CD4-positive, alpha-beta T cell treated with Interleukin-15 for 4 hours (primary cell): ENCODE measurements around the gene ZNF595.
"Not testable (repeated sequence)": the region's sequence is repeated elsewhere in the genome, so short reads cannot be mapped to it uniquely, and the experiment has no call there.

Source experiments
- DNase-seq: peaks from one replicate; pipeline ENCODE4 v3.0.0-alpha.2; 2020; ENCODE audit warnings: low spot score

ZNF595 gene

DNA sequence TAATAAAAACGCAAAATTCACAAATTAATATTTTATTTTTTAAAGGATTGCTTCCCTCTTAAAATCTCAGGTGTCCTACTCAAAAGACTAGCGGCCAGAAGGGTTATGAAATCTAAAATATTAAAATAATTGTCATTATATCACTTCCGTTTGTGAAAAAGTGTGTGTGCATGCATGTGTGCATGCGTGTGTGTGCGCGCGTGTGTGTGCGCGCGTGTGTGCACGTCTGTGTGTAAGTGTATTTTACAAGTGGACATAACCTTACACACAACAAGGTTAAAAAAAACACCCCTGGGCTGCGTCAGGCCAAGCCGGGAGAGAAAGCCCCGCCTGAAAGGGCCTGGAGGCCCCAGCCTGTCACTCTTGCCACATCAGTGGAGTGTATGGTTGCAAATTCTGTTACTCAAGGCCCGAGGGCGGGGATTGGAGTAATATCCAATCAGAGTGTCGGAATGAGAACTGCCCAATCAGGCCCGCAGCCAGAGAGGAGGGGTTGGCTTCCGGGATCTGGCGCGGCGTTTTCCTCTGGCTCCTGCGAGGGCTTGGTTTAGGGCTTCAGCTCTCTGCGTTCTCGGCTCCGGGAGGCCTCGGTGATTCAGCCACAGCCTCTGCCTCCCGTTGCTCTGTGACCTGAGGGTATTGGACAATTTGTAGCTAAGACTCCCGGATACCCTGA lies at the start of gene ZNF595:
Gene ZNF595 (plus strand): TSS at position 518 of the 676 bp plus-strand sequence. CDS start 168 bp downstream, outside the sequence.
- not testable (repeated sequence) for DNase-seq

GRCh38 chr4:9937-10870 lies 42.9 kb upstream of the ZNF595 start:
- not testable (repeated sequence) for DNase-seq

DNA sequence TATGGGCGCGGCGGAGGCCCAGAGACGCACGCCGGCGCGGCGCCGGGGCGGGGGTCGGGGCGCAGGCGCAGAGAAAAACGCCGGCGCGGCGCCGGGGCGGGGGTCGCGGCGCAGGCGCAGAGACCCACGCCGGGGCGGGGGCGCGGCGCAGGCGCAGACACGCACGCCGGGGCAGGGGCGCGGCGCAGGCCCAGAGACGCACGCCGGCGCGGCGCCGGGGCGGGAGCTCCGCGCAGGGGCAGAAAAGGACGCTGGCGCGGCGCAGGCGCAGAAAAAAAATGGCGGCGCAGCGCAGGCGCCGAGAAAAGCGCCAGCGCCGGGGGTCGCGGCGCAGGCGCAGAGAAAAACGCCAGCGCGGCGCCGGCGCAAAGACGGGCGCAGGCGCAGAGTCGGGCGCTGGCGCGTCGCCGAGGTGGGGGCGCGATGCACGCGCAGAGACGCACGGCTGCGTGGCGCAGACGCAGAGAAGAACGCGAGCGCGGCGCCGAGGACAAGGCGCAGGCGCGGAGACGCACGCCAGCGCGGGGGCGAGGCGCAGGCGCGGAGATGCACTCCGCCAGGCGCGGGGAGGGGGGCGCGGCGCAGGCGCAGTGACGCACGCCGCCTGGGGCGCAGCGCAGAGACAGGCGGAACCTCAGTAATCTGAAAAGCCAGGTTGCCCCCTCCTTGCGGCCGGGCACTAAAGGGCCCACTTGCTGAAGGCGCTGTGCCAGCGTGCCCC lies 41.9 kb upstream of the ZNF595 start:
- DNase-seq, result not testable (repeated sequence)

DNA sequence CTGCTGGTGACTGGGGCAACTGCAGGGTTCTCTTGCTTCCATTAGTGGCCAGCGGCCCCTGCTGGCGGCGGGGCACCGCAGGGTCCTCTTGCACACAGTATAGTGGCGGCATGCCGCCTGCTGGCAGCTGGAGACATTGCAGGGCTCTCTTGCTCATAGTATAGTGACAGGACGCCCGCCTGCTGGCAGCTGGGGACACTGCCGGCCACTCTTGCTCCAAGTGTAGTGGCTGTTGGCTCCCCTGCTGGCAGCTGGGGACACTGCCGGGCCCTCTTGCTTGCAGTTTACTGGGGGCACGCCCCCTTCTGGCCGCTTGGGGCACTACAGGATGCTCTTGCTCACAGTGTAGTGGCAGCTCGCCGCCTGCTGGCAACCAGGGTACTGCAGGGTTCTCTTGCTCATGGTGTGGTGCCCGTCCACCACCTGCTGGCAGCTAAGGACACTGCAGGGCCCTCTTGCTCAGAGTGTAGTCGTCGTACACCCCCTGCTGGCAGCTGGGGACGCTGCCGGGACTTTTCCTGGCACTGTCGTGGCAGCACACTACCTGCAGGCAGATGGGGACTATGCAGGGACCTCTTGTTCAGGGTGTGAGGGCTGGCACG lies 41.2 kb upstream of the ZNF595 start:
- not testable (repeated sequence) for DNase-seq

GRCh38 chr4:18128-18527 lies 35.0 kb upstream of the ZNF595 start:
- not testable (repeated sequence) for DNase-seq

DNA sequence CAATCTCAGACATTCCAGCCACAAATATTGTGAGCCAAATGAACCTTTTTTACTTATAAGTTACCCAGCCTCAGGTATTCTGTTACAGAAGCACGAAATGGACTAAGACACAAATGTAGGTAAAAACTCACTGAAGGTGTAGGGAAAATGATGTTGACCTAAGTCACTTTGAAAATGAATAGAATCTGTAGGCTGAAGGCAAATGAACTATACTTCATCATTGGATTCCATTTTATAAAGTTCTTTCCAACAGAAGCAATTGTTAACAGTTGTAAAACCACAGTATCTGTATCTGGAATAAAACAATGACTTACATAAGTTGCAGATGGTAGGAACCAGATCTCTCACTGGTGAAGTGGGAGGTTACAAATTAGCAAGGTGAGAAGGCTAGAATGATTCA lies 34.5 kb upstream of the ZNF595 start:
- not testable (repeated sequence) for DNase-seq

GRCh38 chr4:22882-23281 lies 30.2 kb upstream of the ZNF595 start:
- not testable (repeated sequence) for DNase-seq

DNA sequence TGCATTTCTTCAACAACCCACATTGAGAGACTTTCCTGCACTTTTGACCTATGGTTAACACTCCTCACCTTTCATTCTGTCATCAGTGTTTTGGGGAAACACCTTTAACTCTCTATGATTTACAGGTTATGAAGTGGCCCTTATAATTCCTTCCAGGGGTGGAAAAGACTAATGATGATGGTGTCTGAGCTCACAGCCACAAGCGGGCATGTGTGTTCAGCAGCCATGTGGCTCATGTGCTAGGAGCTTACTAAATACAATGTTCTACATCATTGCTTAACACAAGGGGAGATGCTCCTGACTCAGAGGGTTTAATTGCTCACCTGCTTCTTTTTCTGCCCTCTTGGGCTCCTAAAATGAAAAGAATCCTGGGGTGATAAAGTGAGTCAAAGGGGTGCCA lies 28.8 kb upstream of the ZNF595 start:
- DNase-seq, result not testable (repeated sequence)

- not testable (repeated sequence) for DNase-seq
Measured at GRCh38 chr4:27501-27900, 25.6 kb upstream of the ZNF595 start.

DNA sequence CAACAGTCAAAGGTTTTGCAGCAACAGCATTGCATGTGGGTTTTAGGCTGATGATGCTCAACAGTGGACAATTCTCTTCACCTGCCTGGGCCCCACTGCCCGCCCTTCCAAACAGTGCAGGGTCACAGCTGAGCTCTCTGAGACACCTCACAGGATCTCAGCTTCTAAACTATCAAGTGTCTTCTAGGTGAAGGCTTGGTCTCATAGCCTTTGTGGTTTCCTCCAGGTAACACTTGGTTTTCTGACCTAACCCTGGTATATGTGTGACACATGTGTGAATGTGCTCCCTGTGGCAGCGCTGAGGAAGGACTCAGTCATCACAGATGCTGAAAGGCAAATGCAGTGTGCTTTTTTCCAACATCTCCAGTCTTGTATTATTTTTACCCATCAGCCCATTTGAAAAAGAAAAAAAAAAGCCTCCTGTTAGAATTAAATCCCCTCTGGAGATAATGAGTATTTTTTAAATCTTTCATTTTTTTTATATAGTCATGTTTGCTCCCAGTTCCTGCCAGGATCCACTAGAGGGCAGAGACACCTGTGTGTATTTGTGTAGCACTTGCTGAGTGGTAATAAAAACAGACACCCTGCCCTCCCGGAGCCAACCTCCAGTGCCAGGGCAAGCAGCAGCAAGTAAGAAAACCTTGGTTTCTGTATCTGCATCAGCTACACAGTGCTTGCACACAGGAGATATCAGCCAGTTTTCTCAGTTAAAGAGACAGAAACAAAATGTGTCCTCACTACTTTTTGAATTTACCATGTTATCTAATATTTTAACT lies 24.2 kb upstream of the ZNF595 start:
- DNase-seq, result peak; percentile 23

- not testable (repeated sequence) for DNase-seq
Measured at GRCh38 chr4:33314-33713, 19.8 kb upstream of the ZNF595 start.

GRCh38 chr4:36559-37415 lies 16.3 kb upstream of the ZNF595 start:
- DNase-seq, result not testable (repeated sequence)

- DNase-seq, result not testable (repeated sequence)
Measured at GRCh38 chr4:38202-38601, 14.9 kb upstream of the ZNF595 start.

DNA sequence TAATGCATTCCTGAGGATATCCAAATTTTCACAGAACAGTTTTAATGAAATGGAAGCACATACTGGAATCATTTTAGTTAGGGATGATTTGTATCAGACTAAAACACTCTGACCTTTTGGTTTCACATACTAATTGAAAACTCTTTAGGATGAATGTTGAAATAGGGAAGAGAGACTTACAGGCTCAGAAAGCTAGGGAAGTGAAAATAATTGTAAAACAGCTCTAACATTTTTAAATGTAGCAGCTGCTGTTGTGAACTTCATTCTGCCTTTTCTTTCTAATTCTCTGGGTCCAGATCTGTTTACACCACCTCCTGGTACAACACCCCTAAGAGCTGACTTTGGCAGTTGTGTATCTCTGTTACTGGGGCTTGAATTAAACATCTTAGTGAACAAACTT lies 9.7 kb upstream of the ZNF595 start:
- not testable (repeated sequence) for DNase-seq

DNA sequence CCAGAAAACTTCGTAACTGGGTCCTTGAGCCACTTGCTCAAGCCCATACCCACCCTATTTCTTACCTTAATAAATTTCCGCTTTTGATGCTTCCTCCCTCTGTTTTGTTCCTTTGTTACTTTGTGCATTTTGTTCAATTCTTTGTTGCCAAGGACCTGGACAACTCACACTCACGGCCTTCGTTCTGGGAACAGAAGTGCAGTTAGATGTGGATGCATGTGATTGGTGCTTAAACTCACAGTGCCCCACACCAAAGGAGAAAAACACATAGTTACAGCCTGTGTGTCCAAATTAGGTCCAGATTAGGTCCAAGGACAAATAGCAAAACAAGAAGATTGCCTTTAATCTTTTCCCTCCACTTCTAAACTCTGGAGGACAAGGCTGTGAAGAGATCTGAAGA lies 1.9 kb upstream of the ZNF595 start:
- not testable (repeated sequence) for DNase-seq

- not testable (repeated sequence) for DNase-seq
Measured at GRCh38 chr4:51655-52277, 1.4 kb upstream of the ZNF595 start.

GRCh38 chr4:53521-53920 lies 400 bp downstream of the ZNF595 start:
- not testable (repeated sequence) for DNase-seq

- not testable (repeated sequence) for DNase-seq
Measured at GRCh38 chr4:64733-65132, 11.6 kb downstream of the ZNF595 start.

DNA sequence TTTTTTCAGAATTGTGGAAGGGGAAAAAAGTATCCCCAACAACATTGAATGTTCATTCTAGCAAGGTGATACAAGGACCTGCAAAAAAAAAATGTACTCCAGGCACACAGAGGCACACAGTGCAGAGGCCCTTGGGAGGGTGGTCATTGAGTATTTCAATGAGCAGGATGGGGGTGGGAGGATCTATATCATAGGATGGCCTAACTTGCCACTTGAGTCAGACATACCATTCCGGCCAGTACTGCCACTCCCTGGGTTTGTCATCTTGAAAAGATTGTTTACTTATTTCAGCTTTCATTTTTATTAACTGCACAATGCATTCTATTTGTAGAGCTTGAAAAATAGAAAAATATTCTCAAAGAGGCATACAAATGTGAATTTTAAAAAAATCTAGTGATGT lies 18.7 kb downstream of the ZNF595 start:
- no peak for DNase-seq

- DNase-seq, result no peak
Measured at GRCh38 chr4:85951-86350, 32.8 kb downstream of the ZNF595 start.
